GM21367 (cell line): ENCODE data around the gene AUTS2.
A peak's percentile ranks its signal among the peaks of the same experiment; 100 is the strongest.

Experiments used
- ATAC-seq: cut with Tn5 transposase; IDR thresholded peaks from one replicate; pipeline ENCODE4 v1.9.1; 2021; ENCODE audit not compliant: unreplicated experiment

AUTS2 gene

GRCh38 chr7:69813637-69814240 lies 215.5 kb downstream of the AUTS2 start:
- no peak for ATAC-seq

DNA sequence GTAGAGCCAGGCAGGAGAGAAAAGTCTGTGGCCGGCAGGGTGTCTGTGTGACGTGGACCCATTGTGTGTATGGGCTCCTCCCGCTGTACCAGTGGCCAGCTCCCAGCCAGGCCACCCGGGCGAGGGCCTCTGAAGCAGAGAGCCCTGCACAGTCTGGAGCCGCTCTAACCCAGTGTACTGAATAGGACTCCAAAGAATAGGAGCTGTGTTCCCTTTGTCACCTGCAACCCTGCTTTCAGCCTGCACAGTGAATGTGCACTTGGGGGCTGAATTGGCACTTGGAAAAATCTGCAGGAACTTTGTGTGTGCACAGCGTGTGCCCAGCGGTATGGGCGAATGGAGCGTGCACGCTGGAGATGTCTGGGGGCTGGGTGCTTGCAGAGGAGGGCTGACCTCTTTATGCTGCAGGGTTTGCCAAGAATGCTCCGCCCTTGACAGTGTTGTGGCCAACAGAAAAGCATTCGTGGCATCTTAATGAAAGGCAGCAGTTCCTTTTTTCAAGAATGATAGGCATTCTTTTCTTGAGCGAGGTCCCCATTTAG lies 216.2 kb downstream of the AUTS2 start:
- no peak for ATAC-seq

DNA sequence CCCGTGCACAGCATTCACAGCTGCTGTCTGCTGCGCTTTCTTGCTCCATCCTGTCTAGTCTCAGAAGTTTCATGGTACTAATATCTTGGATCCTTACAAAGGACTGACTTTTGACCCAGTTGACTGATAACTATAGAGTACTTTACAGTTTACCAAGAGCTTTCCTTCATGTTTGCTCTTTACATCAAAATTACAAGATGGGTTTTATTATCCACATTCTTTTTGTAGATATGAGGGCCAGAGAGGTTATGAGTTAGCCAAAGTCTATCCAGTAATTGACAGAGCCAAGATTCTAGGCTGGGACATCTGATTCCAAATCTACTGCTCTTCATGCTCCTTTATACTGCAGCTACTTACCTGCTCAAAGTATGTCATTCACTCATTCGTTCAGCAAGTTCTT lies 218.2 kb downstream of the AUTS2 start:
- ATAC-seq: no peak

GRCh38 chr7:69817121-69817520 lies 218.8 kb downstream of the AUTS2 start:
- no peak for ATAC-seq

DNA sequence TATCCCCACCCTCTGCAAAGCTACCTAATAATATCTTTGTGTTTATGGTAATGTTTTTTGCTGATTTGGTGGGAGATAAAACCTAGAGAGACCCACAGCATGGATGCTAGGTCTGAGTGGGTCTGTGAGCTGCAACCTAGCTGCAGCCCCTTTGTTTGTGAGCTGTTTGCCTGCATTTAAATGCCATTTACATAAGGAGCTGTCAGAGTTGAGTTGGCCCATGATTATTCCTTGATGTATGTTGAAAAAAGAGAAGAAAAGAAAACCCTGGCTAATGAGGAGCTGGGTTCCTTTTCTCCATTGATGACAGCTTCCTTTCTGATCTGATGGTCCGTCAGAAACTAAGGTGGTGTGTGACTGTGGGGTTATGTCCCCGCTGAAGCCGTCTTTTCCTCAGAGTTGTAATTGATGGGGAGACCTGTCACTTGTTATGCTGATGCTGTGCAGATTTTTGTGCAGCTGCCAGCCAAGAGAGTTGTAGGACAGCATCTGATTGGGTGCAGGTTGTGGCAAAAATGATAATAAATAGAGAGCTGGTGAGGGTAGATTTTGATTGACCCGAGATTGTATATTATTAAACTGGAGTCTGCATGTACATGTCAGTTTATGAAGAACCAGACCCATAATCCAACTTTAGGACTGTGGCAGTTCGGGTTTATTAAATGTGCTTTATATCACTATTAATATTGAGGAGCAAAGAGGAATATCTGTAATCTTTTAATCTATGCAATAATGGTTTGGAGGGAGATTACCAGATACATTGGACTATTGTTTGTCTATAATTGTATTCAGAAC lies 219.8 kb downstream of the AUTS2 start:
- ATAC-seq: no peak

- ATAC-seq: no peak
Observed at GRCh38 chr7:69818636-69819332, 220.5 kb downstream of the AUTS2 start.

GRCh38 chr7:69819333-69819705 lies 221.0 kb downstream of the AUTS2 start:
- no peak for ATAC-seq

DNA sequence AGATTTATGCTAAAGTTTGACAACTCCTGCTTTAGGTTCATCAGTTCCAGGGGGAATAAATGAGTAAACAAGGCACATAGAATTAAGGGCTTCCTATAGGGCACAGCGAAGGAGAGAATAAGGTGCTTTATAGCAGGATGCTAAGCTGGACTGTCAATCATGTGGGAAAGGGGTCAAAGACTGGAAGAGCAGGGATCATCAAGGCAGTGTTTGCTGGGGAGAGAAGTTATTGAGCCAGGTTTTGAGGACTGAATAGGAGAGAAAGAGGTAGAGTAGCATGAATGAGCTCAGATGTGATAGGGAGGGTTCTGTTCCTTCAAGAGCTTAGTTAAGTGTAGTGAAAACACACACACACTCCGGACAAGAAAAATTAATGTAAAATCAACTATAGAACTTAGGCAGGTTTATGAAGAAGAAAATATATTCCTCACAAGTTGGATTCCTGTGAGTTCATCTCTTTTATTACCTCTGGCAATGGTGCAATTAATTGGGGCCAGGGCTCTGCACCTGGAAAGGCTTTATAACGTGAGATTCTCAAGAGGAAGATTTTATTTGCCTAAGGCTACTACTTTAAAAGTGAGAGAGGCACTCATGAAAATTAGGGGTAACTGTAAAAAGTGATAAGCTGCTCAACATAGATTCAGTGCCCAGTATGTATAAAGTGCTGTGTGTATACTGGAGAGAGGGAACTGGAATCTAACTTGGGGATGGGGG lies 222.4 kb downstream of the AUTS2 start:
- ATAC-seq: no peak

DNA sequence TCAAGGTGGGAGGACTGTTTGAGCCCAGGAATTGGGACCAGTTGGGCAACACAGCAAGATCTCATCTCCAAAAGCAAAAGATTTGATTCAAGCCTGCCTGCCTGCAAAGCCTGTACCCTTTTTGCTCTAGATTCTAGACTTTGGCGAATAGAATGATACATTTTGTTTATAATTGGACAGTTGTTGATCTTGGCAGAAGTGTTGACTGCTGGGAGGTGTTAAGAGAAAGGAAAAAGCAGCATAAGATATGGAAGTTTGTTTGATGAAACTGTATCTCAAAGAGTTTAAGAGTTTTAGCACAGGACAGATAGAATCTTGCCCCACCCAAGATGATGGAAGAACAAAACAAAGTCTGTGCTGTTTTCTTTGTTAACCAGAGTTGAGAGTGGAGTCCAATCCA lies 224.1 kb downstream of the AUTS2 start:
- ATAC-seq: no peak

GRCh38 chr7:69823151-69823744 lies 225.0 kb downstream of the AUTS2 start:
- ATAC-seq: no peak

- ATAC-seq: peak; percentile 36
Observed at GRCh38 chr7:69825113-69825972, 227.1 kb downstream of the AUTS2 start.

GRCh38 chr7:69826283-69826682 lies 228.0 kb downstream of the AUTS2 start:
- ATAC-seq: no peak

DNA sequence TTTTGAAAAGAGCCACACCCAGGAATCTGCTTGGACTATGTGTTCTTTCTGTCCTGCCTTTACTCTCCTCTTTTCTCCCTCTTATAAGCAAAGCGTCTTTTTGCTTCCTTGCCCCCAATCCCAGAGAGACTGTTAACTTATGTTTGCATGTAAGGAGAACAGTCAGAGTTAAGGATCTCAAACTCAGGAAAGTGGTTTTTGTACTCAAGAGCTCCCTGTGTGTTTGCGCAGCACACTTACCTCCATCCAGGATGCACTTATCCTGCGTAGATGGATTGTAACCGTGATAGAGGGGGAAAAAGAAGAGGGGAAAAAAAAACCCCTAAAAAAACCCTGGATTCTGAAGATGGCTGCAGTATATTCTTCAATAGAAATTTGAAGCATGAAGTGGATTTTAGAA lies 228.9 kb downstream of the AUTS2 start:
- no peak for ATAC-seq

- ATAC-seq: no peak
Observed at GRCh38 chr7:69827558-69827957, 229.3 kb downstream of the AUTS2 start.

- ATAC-seq: no peak
Observed at GRCh38 chr7:69832356-69832755, 234.1 kb downstream of the AUTS2 start.

- no peak for ATAC-seq
Observed at GRCh38 chr7:69833964-69834363, 235.7 kb downstream of the AUTS2 start.

DNA sequence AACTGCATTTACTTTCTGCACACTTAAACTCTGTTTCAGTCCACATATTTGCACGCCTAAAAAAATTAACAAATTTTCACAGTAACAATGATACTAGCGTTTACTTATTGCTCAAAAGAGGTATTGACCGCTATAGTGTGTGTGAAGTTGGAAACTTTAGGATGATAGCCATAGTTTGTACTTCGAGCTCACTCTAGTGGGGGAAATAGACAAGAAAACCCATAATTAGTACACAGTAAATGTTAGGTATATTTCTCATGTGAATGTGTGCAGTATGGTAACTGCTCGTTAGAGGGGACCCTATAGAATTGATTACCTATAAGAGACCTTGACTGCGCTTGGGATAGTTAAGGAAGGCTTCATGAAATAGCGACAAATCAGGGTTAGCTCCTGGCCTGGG lies 238.4 kb downstream of the AUTS2 start:
- no peak for ATAC-seq

- ATAC-seq: no peak
Observed at GRCh38 chr7:69837387-69838068, 239.3 kb downstream of the AUTS2 start.

GRCh38 chr7:69839782-69840181 lies 241.5 kb downstream of the AUTS2 start:
- peak; percentile 53 for ATAC-seq
